HG03108 (cell line): Measurements from ENCODE around the gene WDR75.
"Not testable (repeated sequence)": the region's sequence is repeated elsewhere in the genome, so short reads cannot be mapped to it uniquely, and the experiment has no call there.

Source experiments
- ATAC-seq: cut with Tn5 transposase; IDR thresholded peaks from one replicate; pipeline ENCODE4 v1.9.1; 2021; ENCODE audit warnings: moderate library complexity; ENCODE audit not compliant: unreplicated experiment

WDR75 gene

DNA sequence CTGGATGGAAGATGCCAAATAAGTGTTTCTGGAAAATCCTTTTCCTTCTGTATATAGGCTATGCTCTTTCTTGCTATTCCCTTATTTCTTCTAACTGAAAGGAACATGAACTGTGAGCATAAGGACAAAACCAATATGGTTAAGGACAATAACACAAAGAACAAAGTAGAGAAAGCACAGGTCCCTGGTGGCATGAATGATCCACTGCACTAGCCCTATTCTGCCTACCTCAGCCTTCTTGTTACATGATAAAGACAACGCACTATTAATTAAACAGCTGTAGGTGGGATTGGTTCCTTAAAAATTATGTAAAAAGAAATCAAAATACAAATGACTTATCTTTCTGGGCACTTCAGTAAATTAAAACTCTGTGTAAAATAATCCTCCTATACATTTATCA, 1.9 kb upstream of the WDR75 start:
- ATAC-seq = no peak

GRCh38 chr2:189440644-189440946, 679 bp upstream of the WDR75 start:
- peak; percentile 19 for ATAC-seq

DNA sequence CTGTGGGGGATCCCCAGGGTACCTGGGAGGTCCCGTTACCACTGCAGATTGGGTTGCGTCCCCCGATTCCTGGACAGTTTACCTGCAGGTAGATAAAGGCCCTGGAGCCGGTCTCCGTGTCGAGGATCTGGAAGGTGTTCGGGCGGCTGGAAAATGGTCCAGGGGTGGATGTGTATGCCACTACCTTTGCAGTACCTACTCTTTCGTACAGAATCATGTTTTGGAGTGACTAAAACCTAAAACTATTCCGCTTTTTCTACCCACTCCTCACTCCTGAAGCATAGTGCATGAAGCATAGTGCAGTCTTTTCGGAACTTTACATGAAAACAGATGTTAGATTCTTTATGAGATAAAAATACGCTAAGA, 418 bp downstream of the WDR75 start:
- no peak for ATAC-seq

- no peak for ATAC-seq
Measured at GRCh38 chr2:189442468-189442867, 1.2 kb downstream of the WDR75 start.

DNA sequence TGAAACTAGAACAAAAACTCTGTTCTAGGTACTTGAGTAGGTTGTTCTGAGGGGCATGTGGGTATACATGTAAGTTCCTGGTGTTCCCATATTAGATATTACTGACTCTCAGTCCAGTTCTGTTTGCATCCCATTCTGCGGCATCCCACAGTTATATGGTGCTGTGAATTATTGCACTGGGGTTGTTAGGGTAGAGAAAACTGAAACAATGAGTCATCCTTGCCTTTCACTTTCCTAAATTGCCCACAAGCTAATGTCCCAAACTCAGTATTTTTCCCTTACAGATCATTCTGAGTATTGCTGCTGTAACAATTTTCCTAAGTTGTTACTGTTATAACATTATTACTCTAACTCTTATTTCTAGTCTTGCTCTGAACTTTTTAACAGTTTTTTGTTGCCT, 3.0 kb downstream of the WDR75 start:
- ATAC-seq = peak; percentile 29

DNA sequence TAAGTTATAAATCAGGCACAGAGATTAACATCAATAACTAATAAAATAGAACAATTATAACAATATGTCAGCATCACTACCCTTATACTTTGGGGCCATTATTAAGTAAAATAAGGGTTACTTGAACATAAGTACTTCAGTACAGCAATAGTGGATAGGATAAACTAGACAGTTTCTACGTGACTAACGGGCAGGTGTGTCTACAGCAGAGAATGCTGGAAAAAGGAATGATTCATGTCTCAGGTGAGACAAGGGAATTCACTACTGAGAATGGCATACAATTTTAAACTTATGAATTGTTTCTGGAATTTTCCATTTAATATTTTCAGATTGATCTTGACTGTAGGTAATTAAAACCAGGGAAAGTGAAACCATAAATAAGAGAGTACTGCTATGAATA, 5.5 kb downstream of the WDR75 start:
- ATAC-seq = no peak

DNA sequence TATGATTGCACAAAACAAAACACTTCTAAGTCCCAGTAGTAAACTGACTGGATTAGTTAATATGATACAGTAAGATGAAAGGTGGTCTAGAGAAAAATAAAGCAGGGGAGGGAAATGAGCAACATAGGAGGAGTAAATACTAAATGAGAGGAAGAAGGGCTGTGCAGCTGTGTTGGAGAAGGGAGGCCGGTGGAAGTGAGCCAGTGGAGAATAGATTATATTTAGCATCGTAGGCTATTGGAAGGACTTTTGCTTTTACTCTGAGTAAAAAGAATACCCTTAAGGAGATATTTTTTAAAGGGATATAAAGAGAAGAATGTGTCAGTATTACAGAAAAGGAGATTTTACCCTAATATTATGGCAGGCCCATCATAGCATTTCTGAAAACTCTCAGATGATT, 12.7 kb downstream of the WDR75 start:
- no peak for ATAC-seq

- no peak for ATAC-seq
Measured at GRCh38 chr2:189465076-189465475, 23.8 kb downstream of the WDR75 start.

DNA sequence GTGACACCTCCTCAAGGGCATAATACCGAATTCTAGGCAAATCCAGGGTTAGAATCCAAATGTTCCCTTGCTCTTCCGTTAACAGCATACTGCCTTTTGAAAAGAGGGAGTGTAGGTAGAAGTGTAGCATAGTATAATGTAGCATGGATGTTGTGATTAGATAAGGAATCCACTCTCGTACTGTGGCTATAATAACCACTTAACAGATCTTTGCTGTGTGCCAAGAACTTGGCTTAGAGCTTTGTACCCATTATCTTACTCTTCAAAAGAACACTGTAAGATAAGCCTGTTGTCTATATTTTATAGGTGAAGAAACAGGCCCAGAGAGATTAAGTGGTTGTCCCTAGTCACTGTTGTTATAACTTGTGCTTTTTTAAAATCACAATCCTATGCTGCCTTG, 24.2 kb downstream of the WDR75 start:
- no peak for ATAC-seq

GRCh38 chr2:189466046-189466445, 24.8 kb downstream of the WDR75 start:
- ATAC-seq = no peak

DNA sequence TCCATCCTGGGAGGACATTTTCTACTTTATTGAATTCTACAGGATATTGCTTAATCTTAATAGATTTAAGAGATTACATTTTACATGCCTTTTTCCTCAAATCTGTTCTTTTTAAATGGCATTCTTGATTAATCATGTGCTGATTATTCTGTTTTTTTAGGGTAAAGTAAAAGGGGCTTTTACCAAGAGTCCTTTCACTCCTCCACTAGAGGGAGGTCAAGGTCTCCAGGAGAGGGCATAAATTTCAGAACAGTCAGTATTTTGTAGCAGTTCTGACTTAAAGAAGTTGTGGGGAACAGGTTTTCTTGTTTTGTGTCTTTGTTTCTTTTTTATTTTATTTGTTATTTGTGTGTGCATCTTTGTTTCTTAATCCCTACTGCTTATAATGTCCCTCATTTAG, 25.4 kb downstream of the WDR75 start:
- ATAC-seq = no peak

DNA sequence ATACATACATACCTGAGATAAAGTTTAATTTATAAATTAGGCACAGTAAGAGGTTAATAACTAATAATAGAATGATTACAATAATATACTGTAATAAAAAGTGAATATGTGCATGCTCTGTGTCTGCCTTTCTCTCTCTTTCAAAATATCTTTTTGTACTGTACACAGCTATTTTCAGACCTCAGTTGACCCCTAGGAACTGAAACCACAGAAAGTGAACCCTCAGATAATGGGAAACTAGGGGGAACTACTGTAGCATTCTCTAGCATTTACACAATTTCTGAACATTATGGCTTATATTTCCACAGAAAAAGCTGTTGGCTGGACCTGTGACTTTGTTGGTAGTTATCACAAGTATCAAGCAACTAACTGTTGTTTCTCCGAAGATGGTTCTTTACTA, 25.9 kb downstream of the WDR75 start:
- ATAC-seq = no peak

DNA sequence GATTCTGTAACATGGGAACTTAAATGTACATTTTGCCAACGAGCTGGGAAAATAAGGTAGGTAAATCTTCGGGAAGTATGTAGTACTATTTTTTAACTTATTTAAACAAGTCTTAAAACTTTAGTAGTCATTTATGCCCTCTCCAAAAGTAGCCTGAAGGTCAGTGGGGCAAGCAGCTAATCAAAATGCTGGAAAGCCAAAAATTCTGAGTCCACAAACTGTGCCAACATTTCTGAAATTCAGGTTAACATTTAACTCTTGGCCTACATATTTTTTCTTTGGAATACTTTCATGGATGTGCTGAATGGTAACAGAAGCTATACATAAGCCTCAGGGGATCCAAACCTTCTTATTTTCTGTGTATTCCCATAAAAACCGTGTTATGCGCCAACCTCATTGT, 26.3 kb downstream of the WDR75 start:
- ATAC-seq = no peak

GRCh38 chr2:189474526-189474925, 33.3 kb downstream of the WDR75 start:
- ATAC-seq = no peak

DNA sequence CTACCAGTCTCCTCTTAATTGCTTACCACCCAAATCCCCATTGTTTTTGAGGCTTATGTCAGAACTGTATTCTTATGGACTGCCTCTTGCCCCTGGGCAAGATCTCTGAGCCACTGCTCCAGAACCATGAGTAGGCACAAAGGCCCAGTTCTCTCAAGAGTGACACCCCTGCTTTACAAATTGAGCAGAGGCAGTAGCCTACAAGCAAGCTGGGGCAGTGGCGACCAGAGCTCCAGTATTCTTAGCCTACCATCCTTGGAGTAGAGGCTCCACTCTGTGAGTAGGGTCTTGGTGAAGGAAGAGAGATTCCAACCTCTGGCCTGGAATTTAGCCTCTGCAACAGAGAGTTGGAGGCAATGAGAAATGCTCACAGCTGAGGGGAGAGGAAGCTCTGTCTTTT, 36.5 kb downstream of the WDR75 start:
- no peak for ATAC-seq

- not testable (repeated sequence) for ATAC-seq
Measured at GRCh38 chr2:189478289-189478688, 37.0 kb downstream of the WDR75 start.

DNA sequence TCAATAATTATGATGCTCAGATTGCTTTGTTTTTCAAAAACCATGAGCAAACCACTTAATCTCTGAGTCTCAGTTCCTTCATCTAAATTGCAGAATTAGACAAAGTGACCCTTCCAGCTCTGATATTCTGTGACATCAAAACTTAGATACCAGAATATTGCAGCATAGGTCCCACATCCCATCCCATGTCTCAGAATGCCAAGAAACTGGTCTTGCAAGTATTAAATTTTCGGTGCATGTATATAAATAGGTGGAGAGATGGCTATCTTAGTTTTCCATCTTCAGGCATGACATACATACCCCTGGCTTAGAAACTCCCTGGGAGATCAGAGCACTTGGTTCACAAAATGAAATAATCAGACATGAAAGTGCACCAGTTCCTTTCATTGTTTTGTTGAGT, 39.8 kb downstream of the WDR75 start:
- ATAC-seq = no peak

DNA sequence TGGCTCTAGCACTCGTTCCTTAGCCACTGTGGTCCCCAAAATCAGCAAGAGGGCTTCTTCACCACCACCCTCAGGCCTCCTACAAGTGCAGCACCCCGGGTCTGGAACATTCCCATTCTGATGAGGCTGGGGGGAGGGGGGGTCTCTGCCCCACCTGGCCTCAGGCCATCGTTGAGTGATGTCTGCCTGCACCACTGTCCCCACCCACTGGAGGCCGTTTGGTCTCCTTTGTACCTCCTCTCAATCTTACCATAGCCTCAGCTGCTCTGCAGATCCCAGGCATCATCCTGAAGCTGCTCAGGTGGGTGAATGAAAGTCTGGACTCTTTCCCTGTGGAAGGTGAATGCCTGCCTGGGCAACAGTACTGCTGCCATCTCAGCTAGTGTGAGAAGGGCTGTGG, 42.3 kb downstream of the WDR75 start:
- no peak for ATAC-seq

GRCh38 chr2:189483980-189484740, 42.9 kb downstream of the WDR75 start:
- no peak for ATAC-seq

- ATAC-seq = no peak
Measured at GRCh38 chr2:189485146-189485545, 43.9 kb downstream of the WDR75 start.

GRCh38 chr2:189486237-189486770, 45.0 kb downstream of the WDR75 start:
- ATAC-seq = no peak

- no peak for ATAC-seq
Measured at GRCh38 chr2:189487283-189488007, 46.2 kb downstream of the WDR75 start.

- no peak for ATAC-seq
Measured at GRCh38 chr2:189488008-189488310, 46.7 kb downstream of the WDR75 start.
